ENCODE data around the gene UPK1A.
"Not testable (repeated sequence)": the region's sequence is repeated elsewhere in the genome, so short reads cannot be mapped to it uniquely, and the experiment has no call there.

Gene UPK1A

GRCh38 chr19:35716801-35717664 is 50.7 kb downstream of the UPK1A start:
- peak; percentile 96 for DNase-seq (ENCODE audit: low read depth)

GRCh38 chr19:35717665-35718344 is 51.5 kb downstream of the UPK1A start, which contains the start of gene KMT2B:
KMT2B (plus strand) TSS chr19:35718003; CDS start chr19:35718019, 16 bp downstream.
- no peak for DNase-seq (ENCODE audit: low read depth)

GRCh38 chr19:35718345-35719041 is 52.2 kb downstream of the UPK1A start:
- DNase-seq (ENCODE audit: low read depth), result no peak

GRCh38 chr19:35719402-35720162 is 53.3 kb downstream of the UPK1A start:
- no peak for DNase-seq (ENCODE audit: low read depth)

GRCh38 chr19:35720163-35720524 is 53.8 kb downstream of the UPK1A start:
- no peak for DNase-seq (ENCODE audit: low read depth)

GRCh38 chr19:35720648-35721047 is 54.3 kb downstream of the UPK1A start:
- no peak for DNase-seq (ENCODE audit: low read depth)

GRCh38 chr19:35721374-35721773 is 55.1 kb downstream of the UPK1A start:
- DNase-seq (ENCODE audit: low read depth), result no peak

GRCh38 chr19:35722461-35722860 is 56.1 kb downstream of the UPK1A start:
- DNase-seq (ENCODE audit: low read depth), result no peak

GRCh38 chr19:35722897-35723296 is 56.6 kb downstream of the UPK1A start:
- DNase-seq (ENCODE audit: low read depth), result no peak

- DNase-seq (ENCODE audit: low read depth), result no peak
Observed at GRCh38 chr19:35723671-35724070, 57.4 kb downstream of the UPK1A start.

GRCh38 chr19:35724132-35724531 is 57.8 kb downstream of the UPK1A start:
- not testable (repeated sequence) for DNase-seq (ENCODE audit: low read depth)

- DNase-seq (ENCODE audit: low read depth), result no peak
Observed at GRCh38 chr19:35724560-35724959, 58.2 kb downstream of the UPK1A start.

- DNase-seq (ENCODE audit: low read depth), result no peak
Observed at GRCh38 chr19:35725216-35725861, 59.0 kb downstream of the UPK1A start.

GRCh38 chr19:35727053-35727955 is 61.0 kb downstream of the UPK1A start:
- no peak for DNase-seq (ENCODE audit: low read depth)

All from T follicular helper cell (primary cell).